Naive thymus-derived CD8-positive, alpha-beta T cell (primary cell): ENCODE data around the gene PIP5K1B. TPM values are rescaled to one million over a fixed set of nuclear protein-coding genes. Genes with fewer than 3 reads are reported as not detected.

Source experiments
- ATAC-seq, 2 donors: fragments of 150-1000 bp; cut with Tn5 transposase in 1 of 2; sonication (Bioruptor Pico), chemical (Tn5 transposase) in 1 of 2; 1 replicate in 1 of 2; 2 replicates in 1 of 2; pipeline ENCODE4 v1.10.0; 2021; ENCODE audit warnings: mild to moderate bottlenecking in 2 of 2, moderate library complexity in 2 of 2
- POLR2A ChIA-PET: fragments of 350-600 bp; sonication (Branson Sonifier 250); formaldehyde crosslinking; loops from one replicate; lab custom pipeline; 2021; ENCODE audit warnings: antibody characterized with exemption; lab: Charles Lee
- DNase-seq, 10 donors: peaks; one replicate each; pipeline versions ENCODE4 v3.0.0 to v3.0.0-alpha.2; 2020 to 2022
- H3K27ac Mint-ChIP-seq, 10 donors: one replicate each; pipeline ENCODE4 v1.8.0; 2020 to 2022; ENCODE audit warnings: mild to moderate bottlenecking in 10 of 10, mixed read lengths in 10 of 10, moderate library complexity in 4 of 10, inconsistent platforms in 1 of 10
- H3K27me3 Mint-ChIP-seq, 5 donors: one replicate each; pipeline ENCODE4 v1.8.0; 2021 to 2022; ENCODE audit warnings: mixed read lengths in 5 of 5
- H3K36me3 Mint-ChIP-seq, 3 donors: one replicate each; pipeline ENCODE4 v1.8.0; 2020 to 2022; ENCODE audit warnings: mixed read lengths in 3 of 3, mild to moderate bottlenecking in 2 of 3, inconsistent platforms in 1 of 3
- H3K4me1 Mint-ChIP-seq, 4 donors: one replicate each; pipeline ENCODE4 v1.8.0; 2021 to 2022; ENCODE audit warnings: mixed read lengths in 4 of 4
- H3K4me3 Mint-ChIP-seq, 10 donors: one replicate each; pipeline ENCODE4 v1.8.0; 2020 to 2022; ENCODE audit warnings: mild to moderate bottlenecking in 10 of 10, mixed read lengths in 10 of 10, moderate library complexity in 6 of 10, inconsistent platforms in 1 of 10
- H3K9me3 Mint-ChIP-seq, 9 donors: one replicate each; pipeline ENCODE4 v1.8.0; 2020 to 2022; ENCODE audit warnings: mixed read lengths in 9 of 9, mild to moderate bottlenecking in 3 of 9, inconsistent platforms in 1 of 9, moderate library complexity in 1 of 9
- polyA plus RNA-seq, 3 donors: library from polyadenylated mRNA; unstranded; fragments of 300-500 nt; fragmentation: Illumina TruSeq; gene quantifications; one replicate each; pipeline ENCODE4 v1.2.3, GENCODE V29; 2021
- total RNA-seq, 8 experiments: library from RNA in 2 of 8; stranded (reverse) in 2 of 8; gene quantifications; one replicate each; pipeline ENCODE4 v1.2.3 and lab custom pipeline; 2021 to 2026

PIP5K1B gene
- total and polyA plus RNA-seq, 5 experiments from 2014 or later = 0.18 to 1.2 (median 0.47) TPM; not detected in 2

- Mint-ChIP-seq H3K4me3 (no peak overlapping the region), H3K36me3 (no peaks in the 10 kb centered on the region), H3K27me3 (peaks cover 2 to 24% (median 8%) of the 10 kb centered on the region in 5 donors), H3K27ac (no peak overlapping the region), H3K9me3 (no peaks in the 10 kb centered on the region), H3K4me1 (peaks cover 0 to 2% (median under 1%) of the 10 kb centered on the region in 4 donors)
- ATAC-seq (no peak), DNase-seq (no peak)
- POLR2A ChIA-PET = no interaction called here
These were observed 63.6 kb downstream of the PIP5K1B start for GRCh38 chr9:68768619-68769018.

- POLR2A ChIA-PET = interaction anchor here (2.6 kb wide), 1 partner anchor 10 kb away, joined by 7 read pairs; a partner anchor contains a TSS
- no peak overlapping the region for H3K27ac Mint-ChIP-seq
- no peak overlapping the region for H3K4me3 Mint-ChIP-seq
- no peaks in the 10 kb centered on the region for H3K9me3 Mint-ChIP-seq
- ATAC-seq (no peak), DNase-seq (no peak)
- peaks cover 0 to 2% (median under 1%) of the 10 kb centered on the region in 4 donors for H3K4me1 Mint-ChIP-seq
- H3K36me3 Mint-ChIP-seq = no peaks in the 10 kb centered on the region
- H3K27me3 Mint-ChIP-seq = peaks cover 2 to 24% (median 8%) of the 10 kb centered on the region in 5 donors
These were observed 64.8 kb downstream of the PIP5K1B start for GRCh38 chr9:68769852-68770251.

- H3K4me1 Mint-ChIP-seq = peaks cover 0 to 2% (median under 1%) of the 10 kb centered on the region in 4 donors
- no peak overlapping the region for H3K27ac Mint-ChIP-seq
- H3K4me3 Mint-ChIP-seq = no peak overlapping the region
- no peaks in the 10 kb centered on the region for H3K36me3 Mint-ChIP-seq
- DNase-seq (no peak), ATAC-seq (no peak)
- peaks cover 2 to 24% (median 8%) of the 10 kb centered on the region in 5 donors for H3K27me3 Mint-ChIP-seq
- POLR2A ChIA-PET = interaction anchor here (2.6 kb wide), 1 partner anchor 8 kb away, joined by 7 read pairs; a partner anchor contains a TSS
- H3K9me3 Mint-ChIP-seq = no peaks in the 10 kb centered on the region
These were observed 66.3 kb downstream of the PIP5K1B start for GRCh38 chr9:68771376-68771775.

GRCh38 chr9:68775003-68775730 is 70.1 kb downstream of the PIP5K1B start:
- DNase-seq = no peak
- Mint-ChIP-seq H3K36me3 (no peaks in the 10 kb centered on the region), H3K4me1 (peaks cover 0 to 1% (median 0%) of the 10 kb centered on the region in 4 donors), H3K4me3 (no peak overlapping the region), H3K27me3 (peaks cover 0 to 17% (median 3%) of the 10 kb centered on the region in 5 donors), H3K9me3 (no peaks in the 10 kb centered on the region), H3K27ac (no peak overlapping the region)
- no peak for ATAC-seq
- POLR2A ChIA-PET = no interaction called here

- ATAC-seq (no peak), DNase-seq (no peak)
- Mint-ChIP-seq H3K4me1 (peaks cover 0 to 8% (median 1%) of the 10 kb centered on the region in 4 donors), H3K36me3 (no peaks in the 10 kb centered on the region), H3K9me3 (no peaks in the 10 kb centered on the region), H3K27me3 (peaks cover 0 to 10% (median 0%) of the 10 kb centered on the region in 5 donors), H3K27ac (peak overlapping the region in 1 of 10 donors; percentile 15), H3K4me3 (no peak overlapping the region)
- POLR2A ChIA-PET = no interaction called here
These were observed 72.2 kb downstream of the PIP5K1B start for GRCh38 chr9:68777070-68777763.

GRCh38 chr9:68778635-68779034 is 73.6 kb downstream of the PIP5K1B start:
- Mint-ChIP-seq H3K4me3 (no peak overlapping the region), H3K36me3 (no peaks in the 10 kb centered on the region), H3K27me3 (no peaks in the 10 kb centered on the region), H3K27ac (no peak overlapping the region), H3K4me1 (peaks cover 0 to 7% (median 1%) of the 10 kb centered on the region in 4 donors), H3K9me3 (no peaks in the 10 kb centered on the region)
- POLR2A ChIA-PET = interaction anchor here (1.0 to 1.7 kb wide), 2 partner anchors 9 to 199 kb away, joined by 3 to 7 read pairs; no protein-coding TSS in a partner anchor
- DNase-seq (no peak), ATAC-seq (no peak)

DNA sequence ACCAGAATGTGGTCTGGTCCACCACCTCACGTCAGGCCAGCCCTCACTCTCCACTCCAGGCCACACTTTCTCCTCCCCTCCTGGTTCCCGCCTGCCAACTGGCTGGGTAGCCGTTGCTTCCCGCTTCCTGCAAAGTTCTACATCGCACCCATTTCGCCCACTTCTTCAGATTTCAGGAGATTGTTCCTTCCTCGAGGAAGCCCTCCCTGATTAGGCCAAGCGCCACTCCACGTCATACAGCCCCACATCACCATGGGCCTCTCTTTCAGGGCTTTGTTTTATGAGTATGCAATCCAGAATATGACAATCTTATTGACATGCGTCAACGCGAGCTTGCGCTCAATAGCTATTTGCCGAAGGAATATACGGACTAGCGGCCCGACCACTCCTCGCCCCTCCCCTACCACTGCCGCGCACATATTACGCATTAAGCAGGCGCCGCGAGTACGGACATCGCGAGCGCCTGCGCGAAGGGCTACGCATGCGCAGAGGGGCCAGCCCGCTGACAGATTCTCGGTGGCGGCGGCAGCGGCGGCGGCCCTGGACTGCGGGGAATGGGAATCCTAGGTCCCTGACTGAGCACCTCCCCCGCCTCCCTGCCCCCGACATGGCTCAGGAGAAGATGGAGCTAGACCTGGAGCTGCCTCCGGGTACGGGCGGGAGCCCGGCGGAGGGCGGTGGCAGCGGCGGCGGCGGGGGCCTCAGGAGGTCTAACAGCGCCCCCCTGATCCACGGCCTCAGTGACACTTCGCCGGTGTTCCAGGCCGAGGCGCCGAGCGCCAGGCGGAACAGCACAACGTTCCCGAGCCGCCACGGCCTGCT is 74.7 kb downstream of the PIP5K1B start:
- Mint-ChIP-seq H3K4me3 (no peak overlapping the region), H3K27me3 (no peaks in the 10 kb centered on the region), H3K27ac (no peak overlapping the region), H3K4me1 (peaks cover 0 to 7% (median 1%) of the 10 kb centered on the region in 4 donors), H3K36me3 (no peaks in the 10 kb centered on the region), H3K9me3 (no peaks in the 10 kb centered on the region)
- POLR2A ChIA-PET = interaction anchor here (1.0 to 1.7 kb wide), 5 partner anchors 10 to 256 kb away, joined by 4 to 7 read pairs (median 5); no protein-coding TSS in a partner anchor
- peak; percentile 88 to 98 (median 95) for DNase-seq
- peak; percentile 90 to 91 for ATAC-seq

DNA sequence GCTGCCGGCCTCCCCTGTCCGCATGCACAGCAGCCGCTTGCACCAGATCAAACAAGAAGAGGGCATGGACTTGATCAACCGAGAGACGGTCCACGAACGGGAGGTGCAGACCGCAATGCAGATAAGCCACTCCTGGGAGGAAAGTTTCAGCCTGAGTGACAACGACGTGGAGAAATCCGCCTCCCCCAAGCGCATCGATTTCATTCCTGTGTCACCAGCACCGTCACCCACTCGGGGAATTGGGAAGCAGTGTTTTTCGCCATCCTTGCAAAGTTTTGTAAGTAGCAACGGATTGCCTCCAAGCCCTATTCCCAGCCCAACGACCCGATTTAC is 75.3 kb downstream of the PIP5K1B start:
- DNase-seq = no peak
- Mint-ChIP-seq H3K9me3 (no peaks in the 10 kb centered on the region), H3K4me3 (no peak overlapping the region), H3K27ac (no peak overlapping the region), H3K27me3 (no peaks in the 10 kb centered on the region), H3K36me3 (no peaks in the 10 kb centered on the region), H3K4me1 (peaks cover 0 to 7% (median 1%) of the 10 kb centered on the region in 4 donors)
- POLR2A ChIA-PET = interaction anchor here (1.0 to 1.7 kb wide), 5 partner anchors 10 to 256 kb away, joined by 4 to 7 read pairs (median 5); no protein-coding TSS in a partner anchor
- no peak for ATAC-seq

GRCh38 chr9:68780720-68781119 is 75.7 kb downstream of the PIP5K1B start:
- H3K4me1 Mint-ChIP-seq = peaks cover 0 to 11% (median 3%) of the 10 kb centered on the region in 4 donors
- DNase-seq = peak in 1 of 10 donors; percentile 18
- POLR2A ChIA-PET = no interaction called here
- no peak overlapping the region for H3K4me3 Mint-ChIP-seq
- H3K27ac Mint-ChIP-seq = no peak overlapping the region
- ATAC-seq = no peak
- H3K36me3 Mint-ChIP-seq = no peaks in the 10 kb centered on the region
- H3K27me3 Mint-ChIP-seq = no peaks in the 10 kb centered on the region
- H3K9me3 Mint-ChIP-seq = no peaks in the 10 kb centered on the region

DNA sequence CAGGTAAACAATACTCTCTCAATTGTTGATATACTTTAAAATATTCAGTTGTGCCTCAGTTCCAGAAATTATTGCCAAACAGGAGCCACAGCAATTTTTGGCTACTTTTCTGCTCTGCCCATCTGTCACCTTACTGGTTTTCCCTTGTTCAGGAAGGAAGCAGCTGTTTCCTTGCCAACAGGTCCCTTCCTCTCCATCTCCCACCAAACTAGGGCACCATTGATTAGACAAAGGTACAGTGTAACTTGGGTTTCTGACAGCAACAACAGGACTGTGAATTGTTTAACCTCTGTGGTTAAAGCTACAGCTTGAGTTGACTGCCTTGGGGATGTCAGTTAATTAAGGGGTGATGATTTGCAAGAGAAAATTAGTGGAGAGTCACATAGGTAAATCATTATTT is 76.9 kb downstream of the PIP5K1B start:
- DNase-seq (no peak), ATAC-seq (no peak)
- Mint-ChIP-seq H3K4me3 (peak overlapping the region in 9 of 10 donors; percentile 31 to 70 (median 48)), H3K27ac (peak overlapping the region in 1 of 10 donors; percentile 64), H3K9me3 (no peaks in the 10 kb centered on the region), H3K36me3 (peaks cover 0 to 3% (median 2%) of the 10 kb centered on the region in 3 donors), H3K27me3 (no peaks in the 10 kb centered on the region), H3K4me1 (peaks cover 0 to 16% (median 5%) of the 10 kb centered on the region in 4 donors)
- POLR2A ChIA-PET = no interaction called here

DNA sequence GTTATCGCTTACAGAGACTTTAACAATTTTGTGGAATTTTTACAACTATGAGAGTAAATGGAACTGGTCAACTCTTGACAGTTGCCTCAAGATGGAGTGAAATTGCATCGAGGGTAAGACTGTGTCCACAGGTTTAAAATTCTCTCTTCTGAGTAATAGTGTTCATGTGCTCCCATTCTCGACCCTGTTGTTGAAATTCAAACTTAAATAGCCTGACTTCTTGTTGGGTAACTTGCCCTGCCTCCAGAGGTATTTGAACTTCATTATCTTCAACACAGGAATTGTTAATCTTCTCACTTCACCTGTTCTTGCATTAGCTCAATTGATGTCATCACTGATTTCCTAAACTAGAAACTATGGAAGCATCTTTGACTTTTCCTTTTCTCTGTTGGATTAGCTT is 77.5 kb downstream of the PIP5K1B start:
- Mint-ChIP-seq H3K27ac (no peak overlapping the region), H3K9me3 (no peaks in the 10 kb centered on the region), H3K4me1 (peaks cover 0 to 16% (median 7%) of the 10 kb centered on the region in 4 donors), H3K36me3 (peaks cover 0 to 10% (median 8%) of the 10 kb centered on the region in 3 donors), H3K27me3 (no peaks in the 10 kb centered on the region), H3K4me3 (peak overlapping the region in 1 of 10 donors; percentile 4)
- POLR2A ChIA-PET = no interaction called here
- no peak for ATAC-seq
- DNase-seq = no peak

- Mint-ChIP-seq H3K4me1 (peaks cover 0 to 16% (median 8%) of the 10 kb centered on the region in 4 donors), H3K27me3 (no peaks in the 10 kb centered on the region), H3K27ac (peak overlapping the region in 4 of 10 donors; percentile 6 to 55 (median 34)), H3K4me3 (no peak overlapping the region), H3K9me3 (no peaks in the 10 kb centered on the region), H3K36me3 (peaks cover 0 to 10% (median 8%) of the 10 kb centered on the region in 3 donors)
- POLR2A ChIA-PET = no interaction called here
- DNase-seq (no peak), ATAC-seq (no peak)
These were observed 80.9 kb downstream of the PIP5K1B start for GRCh38 chr9:68785965-68786364.
